ENCODE results near the gene DLGAP1. TPM values are rescaled to one million over a fixed set of nuclear protein-coding genes. Genes with fewer than 3 reads are reported as not detected.

Gene DLGAP1
- total and polyA plus RNA-seq, 2 experiments from 2014 or later: 17.0 to 48.5 TPM

DNA sequence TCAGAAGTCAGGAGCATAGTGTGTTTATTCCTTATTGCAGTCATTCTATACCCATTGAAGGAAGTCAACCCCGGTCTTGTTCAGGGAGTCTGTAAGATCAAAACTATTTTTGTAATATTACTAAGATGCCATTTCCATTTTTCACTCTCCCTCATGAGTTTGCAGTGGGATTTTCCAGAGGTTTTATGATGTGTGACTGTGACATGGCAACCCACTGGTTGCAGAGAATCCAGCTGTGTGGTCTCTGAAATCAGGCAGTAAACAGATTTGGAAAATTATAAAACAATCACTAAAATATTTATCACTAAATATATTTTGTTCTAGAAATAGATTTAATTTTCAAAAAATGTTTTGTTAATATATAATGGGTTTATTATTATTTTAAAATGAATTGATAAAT is 38.1 kb downstream of the DLGAP1 start (continued):
- TF ChIP-seq, protein P1, sequence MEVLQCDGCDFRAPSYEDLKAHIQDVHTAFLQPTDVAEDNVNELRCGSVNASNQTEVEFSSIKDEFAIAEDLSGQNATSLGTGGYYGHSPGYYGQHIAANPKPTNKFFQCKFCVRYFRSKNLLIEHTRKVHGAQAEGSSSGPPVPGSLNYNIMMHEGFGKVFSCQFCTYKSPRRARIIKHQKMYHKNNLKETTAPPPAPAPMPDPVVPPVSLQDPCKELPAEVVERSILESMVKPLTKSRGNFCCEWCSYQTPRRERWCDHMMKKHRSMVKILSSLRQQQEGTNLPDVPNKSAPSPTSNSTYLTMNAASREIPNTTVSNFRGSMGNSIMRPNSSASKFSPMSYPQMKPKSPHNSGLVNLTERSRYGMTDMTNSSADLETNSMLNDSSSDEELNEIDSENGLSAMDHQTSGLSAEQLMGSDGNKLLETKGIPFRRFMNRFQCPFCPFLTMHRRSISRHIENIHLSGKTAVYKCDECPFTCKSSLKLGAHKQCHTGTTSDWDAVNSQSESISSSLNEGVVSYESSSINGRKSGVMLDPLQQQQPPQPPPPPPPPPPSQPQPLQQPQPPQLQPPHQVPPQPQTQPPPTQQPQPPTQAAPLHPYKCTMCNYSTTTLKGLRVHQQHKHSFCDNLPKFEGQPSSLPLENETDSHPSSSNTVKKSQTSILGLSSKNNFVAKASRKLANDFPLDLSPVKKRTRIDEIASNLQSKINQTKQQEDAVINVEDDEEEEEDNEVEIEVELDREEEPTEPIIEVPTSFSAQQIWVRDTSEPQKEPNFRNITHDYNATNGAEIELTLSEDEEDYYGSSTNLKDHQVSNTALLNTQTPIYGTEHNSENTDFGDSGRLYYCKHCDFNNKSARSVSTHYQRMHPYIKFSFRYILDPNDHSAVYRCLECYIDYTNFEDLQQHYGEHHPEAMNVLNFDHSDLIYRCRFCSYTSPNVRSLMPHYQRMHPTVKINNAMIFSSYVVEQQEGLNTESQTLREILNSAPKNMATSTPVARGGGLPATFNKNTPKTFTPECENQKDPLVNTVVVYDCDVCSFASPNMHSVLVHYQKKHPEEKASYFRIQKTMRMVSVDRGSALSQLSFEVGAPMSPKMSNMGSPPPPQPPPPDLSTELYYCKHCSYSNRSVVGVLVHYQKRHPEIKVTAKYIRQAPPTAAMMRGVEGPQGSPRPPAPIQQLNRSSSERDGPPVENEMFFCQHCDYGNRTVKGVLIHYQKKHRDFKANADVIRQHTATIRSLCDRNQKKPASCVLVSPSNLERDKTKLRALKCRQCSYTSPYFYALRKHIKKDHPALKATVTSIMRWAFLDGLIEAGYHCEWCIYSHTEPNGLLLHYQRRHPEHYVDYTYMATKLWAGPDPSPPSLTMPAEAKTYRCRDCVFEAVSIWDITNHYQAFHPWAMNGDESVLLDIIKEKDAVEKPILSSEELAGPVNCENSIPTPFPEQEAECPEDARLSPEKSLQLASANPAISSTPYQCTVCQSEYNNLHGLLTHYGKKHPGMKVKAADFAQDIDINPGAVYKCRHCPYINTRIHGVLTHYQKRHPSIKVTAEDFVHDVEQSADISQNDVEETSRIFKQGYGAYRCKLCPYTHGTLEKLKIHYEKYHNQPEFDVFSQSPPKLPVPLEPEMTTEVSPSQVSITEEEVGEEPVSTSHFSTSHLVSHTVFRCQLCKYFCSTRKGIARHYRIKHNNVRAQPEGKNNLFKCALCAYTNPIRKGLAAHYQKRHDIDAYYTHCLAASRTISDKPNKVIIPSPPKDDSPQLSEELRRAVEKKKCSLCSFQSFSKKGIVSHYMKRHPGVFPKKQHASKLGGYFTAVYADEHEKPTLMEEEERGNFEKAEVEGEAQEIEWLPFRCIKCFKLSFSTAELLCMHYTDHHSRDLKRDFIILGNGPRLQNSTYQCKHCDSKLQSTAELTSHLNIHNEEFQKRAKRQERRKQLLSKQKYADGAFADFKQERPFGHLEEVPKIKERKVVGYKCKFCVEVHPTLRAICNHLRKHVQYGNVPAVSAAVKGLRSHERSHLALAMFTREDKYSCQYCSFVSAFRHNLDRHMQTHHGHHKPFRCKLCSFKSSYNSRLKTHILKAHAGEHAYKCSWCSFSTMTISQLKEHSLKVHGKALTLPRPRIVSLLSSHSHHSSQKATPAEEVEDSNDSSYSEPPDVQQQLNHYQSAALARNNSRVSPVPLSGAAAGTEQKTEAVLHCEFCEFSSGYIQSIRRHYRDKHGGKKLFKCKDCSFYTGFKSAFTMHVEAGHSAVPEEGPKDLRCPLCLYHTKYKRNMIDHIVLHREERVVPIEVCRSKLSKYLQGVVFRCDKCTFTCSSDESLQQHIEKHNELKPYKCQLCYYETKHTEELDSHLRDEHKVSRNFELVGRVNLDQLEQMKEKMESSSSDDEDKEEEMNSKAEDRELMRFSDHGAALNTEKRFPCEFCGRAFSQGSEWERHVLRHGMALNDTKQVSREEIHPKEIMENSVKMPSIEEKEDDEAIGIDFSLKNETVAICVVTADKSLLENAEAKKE (CRISPR knock-in tag; IDR thresholded peaks at IDR 0.05): no peak
- TF ChIP-seq JUNB (IDR thresholded peaks at IDR 0.05; ENCODE audit: unreplicated experiment) (no peak), ZNF114 (CRISPR knock-in tag; IDR thresholded peaks at IDR 0.05) (no peak), POLR2AphosphoS5 (IDR thresholded peaks at IDR 0.05; ENCODE audit: low read depth) (no peak), EZH2 (IDR thresholded peaks at IDR 0.05; ENCODE audit: low read depth, unreplicated experiment) (no peak), ZNF331 (CRISPR knock-in tag; IDR thresholded peaks at IDR 0.05; ENCODE audit: low read depth) (no peak), CREB1 (CRISPR knock-in tag; IDR thresholded peaks at IDR 0.05; ENCODE audit: low read depth) (no peak)

DNA sequence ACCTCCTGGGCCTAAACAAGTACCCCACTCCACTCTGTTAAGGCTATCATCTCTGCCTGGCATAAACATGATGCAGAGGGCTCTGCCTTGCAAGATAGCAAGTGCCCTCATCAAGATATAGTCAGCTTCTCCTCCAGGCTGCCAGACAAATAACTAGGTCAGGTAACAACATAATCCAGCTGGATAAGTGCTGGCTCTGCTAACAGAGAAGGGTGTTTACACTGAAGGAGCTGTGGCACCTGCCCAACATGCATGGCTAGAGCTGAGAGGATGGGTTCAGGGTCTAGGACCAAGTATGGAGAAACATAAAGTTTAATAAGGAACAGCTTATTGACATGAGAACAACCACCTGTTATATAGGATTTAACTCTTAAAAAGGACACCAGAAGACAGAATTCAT is 42.8 kb downstream of the DLGAP1 start:
- Histone ChIP-seq H3K79me2 (replicated peaks; ENCODE audit: insufficient read depth) (peaks cover 17% of the 10 kb centered on the region), H3K9me2 (ENCODE audit: insufficient read depth) (no peaks in the 10 kb centered on the region), H4K20me1 (replicated peaks; ENCODE audit: insufficient read depth) (no peaks in the 10 kb centered on the region; the same call in 1 of the 2 replicates), H3K4me1 (ENCODE audit: insufficient read depth) (peaks cover 6% of the 10 kb centered on the region; the same call in 1 of the 2 replicates), H3K4me3 (no peak overlapping the region), H3K27ac (ENCODE audit: low read depth) (no peak overlapping the region), H3F3A (replicated peaks; ENCODE audit: low read depth) (no peaks in the 10 kb centered on the region), H3K27me3 (ENCODE audit: insufficient read depth) (no peaks in the 10 kb centered on the region), H2AFZ (no peak overlapping the region), H3K36me3 (ENCODE audit: insufficient read depth) (no peaks in the 10 kb centered on the region), H3K4me2 (no peak overlapping the region)
- Mint-ChIP-seq H3K27ac (no peak overlapping the region), H3K4me3 (no peak overlapping the region), H3K9me3 (no peaks in the 10 kb centered on the region), H3K36me3 (ENCODE audit: low read depth) (peaks cover 3% of the 10 kb centered on the region; the same call in 1 of the 3 replicates), H3K27me3 (ENCODE audit: insufficient read depth, low read depth, poor library complexity) (peaks cover 3% of the 10 kb centered on the region), H3K4me1 (peaks cover 9% of the 10 kb centered on the region)
- ATAC-seq (no peak), DNase-seq (ENCODE audit: low spot score) (no peak)
- TF ChIP-seq ZNF331 (CRISPR knock-in tag; IDR thresholded peaks at IDR 0.05; ENCODE audit: low read depth): no peak
- TF ChIP-seq POLR2AphosphoS5 (IDR thresholded peaks at IDR 0.05; ENCODE audit: low read depth): no peak
- TF ChIP-seq REST (IDR thresholded peaks at IDR 0.05; ENCODE audit: unreplicated experiment): no peak
- TF ChIP-seq EZH2phosphoT487 (IDR thresholded peaks at IDR 0.05; ENCODE audit: unreplicated experiment): no peak
- TF ChIP-seq, protein P2, sequence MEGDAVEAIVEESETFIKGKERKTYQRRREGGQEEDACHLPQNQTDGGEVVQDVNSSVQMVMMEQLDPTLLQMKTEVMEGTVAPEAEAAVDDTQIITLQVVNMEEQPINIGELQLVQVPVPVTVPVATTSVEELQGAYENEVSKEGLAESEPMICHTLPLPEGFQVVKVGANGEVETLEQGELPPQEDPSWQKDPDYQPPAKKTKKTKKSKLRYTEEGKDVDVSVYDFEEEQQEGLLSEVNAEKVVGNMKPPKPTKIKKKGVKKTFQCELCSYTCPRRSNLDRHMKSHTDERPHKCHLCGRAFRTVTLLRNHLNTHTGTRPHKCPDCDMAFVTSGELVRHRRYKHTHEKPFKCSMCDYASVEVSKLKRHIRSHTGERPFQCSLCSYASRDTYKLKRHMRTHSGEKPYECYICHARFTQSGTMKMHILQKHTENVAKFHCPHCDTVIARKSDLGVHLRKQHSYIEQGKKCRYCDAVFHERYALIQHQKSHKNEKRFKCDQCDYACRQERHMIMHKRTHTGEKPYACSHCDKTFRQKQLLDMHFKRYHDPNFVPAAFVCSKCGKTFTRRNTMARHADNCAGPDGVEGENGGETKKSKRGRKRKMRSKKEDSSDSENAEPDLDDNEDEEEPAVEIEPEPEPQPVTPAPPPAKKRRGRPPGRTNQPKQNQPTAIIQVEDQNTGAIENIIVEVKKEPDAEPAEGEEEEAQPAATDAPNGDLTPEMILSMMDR (conservative IDR thresholded peaks at IDR 0.05; ENCODE audit: low read depth in 2 of 2): no peak

Measured in GM23338 (cell line).